MG63 (cell line): Measurements from ENCODE around the gene MAGOH. TPM values are rescaled to one million over a fixed set of nuclear protein-coding genes. Genes with fewer than 3 reads are reported as not detected.
A peak's percentile ranks its signal among the peaks of the same experiment; 100 is the strongest.
"Not testable (repeated sequence)": the region's sequence is repeated elsewhere in the genome, so short reads cannot be mapped to it uniquely, and the experiment has no call there.

Experiments used
- DNase-seq: peaks from one replicate; pipeline ENCODE4 v3.0.0-alpha.2; 2020
- H3K27me3 ChIP-seq: fragments of 250-450 bp; sonication (Bioruptor Pico); 2 replicates; pipeline ENCODE4 v1.5.1; 2020; ENCODE audit warnings: mild to moderate bottlenecking, moderate library complexity
- H3K36me3 ChIP-seq: fragments of 250-450 bp; sonication (Bioruptor Pico); 2 replicates; pipeline ENCODE4 v1.5.1; 2020; ENCODE audit warnings: mild to moderate bottlenecking, moderate library complexity
- H3K4me3 ChIP-seq: fragments of 250-450 bp; sonication (Bioruptor Pico); 2 replicates; pipeline ENCODE4 v1.5.1; 2020; ENCODE audit warnings: mild to moderate bottlenecking, moderate library complexity
- H3K9me3 ChIP-seq: fragments of 250-450 bp; sonication (Bioruptor Pico); 2 replicates; pipeline ENCODE4 v1.5.1; 2020; ENCODE audit warnings: mild to moderate bottlenecking, moderate library complexity
- total RNA-seq: library from RNA; depleted of rRNA; stranded (reverse); fragments of >200 nt; shearing (Covaris generic); gene quantifications from 2 replicates; pipeline ENCODE4 v1.2.3, GENCODE V29; 2014; ENCODE audit warnings: low replicate concordance; rRNA removed

The MAGOH gene
- 32.7 and 50.2 TPM in 2 replicates for total RNA-seq

- DNase-seq: peak; percentile 96
- Histone ChIP-seq H3K4me3 (peak within 1 kb of the TSS; percentile 85), H3K27me3 (no peaks in the 10 kb centered on the region), H3K36me3 (peaks cover 26% of the 10 kb centered on the region), H3K9me3 (no peaks in the 10 kb centered on the region)
Measured at GRCh38 chr1:53238197-53239155, at the start of gene MAGOH. TSS of gene MAGOH (minus strand) at chr1:53238518. CDS start at chr1:53238448, 70 bp downstream.

DNA sequence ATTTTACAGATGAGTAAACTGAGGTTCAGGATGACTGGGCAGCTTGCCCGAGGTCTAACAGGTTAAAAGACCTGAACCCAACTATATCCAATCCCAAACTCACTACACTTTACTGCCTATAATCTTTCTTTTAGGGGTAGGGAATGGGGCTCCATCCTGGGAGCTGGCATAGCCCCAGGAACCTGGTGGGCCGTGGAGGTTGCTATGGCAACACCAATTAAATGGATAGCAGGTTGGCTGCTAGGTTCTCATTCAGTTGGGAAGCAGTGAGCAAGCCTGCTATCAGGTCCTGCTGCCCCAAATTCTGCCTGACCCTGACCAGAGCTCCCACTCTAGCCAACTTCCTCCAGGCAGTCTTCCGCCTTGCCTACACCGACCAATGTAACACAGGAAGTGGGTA lies 48.6 kb upstream of the MAGOH start:
- H3K27me3 ChIP-seq: no peaks in the 10 kb centered on the region

GRCh38 chr1:53285969-53286760 lies 47.8 kb upstream of the MAGOH start:
- no peak for DNase-seq
- Histone ChIP-seq H3K36me3 (peaks cover 49% of the 10 kb centered on the region), H3K4me3 (no peak overlapping the region), H3K27me3 (no peaks in the 10 kb centered on the region), H3K9me3 (no peaks in the 10 kb centered on the region)

More for the DNA sequence above, 48.6 kb upstream of the MAGOH start:
- peaks cover 54% of the 10 kb centered on the region for H3K36me3 ChIP-seq
- no peaks in the 10 kb centered on the region for H3K9me3 ChIP-seq
- DNase-seq: no peak
- no peak overlapping the region for H3K4me3 ChIP-seq

DNA sequence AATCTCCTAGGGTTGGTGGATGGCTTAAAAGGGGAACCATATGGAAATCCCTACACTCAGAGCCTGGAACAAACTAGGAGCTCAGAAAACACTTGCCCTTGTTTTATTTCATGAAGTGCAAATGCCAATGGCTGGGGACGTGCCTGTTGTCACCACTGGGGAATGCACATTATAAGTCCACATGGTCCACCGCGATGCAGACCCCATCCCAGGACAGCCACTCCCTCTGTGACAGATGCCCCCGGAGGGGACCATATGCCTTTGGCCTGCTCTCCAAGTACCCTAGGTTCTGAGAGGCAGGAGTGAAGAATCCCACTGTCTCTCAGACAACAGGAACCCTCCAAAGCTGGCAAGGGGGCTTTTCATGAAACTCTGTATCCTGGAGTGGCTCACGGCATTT lies 47.2 kb upstream of the MAGOH start:
- Histone ChIP-seq H3K27me3 (no peaks in the 10 kb centered on the region), H3K36me3 (peaks cover 49% of the 10 kb centered on the region), H3K9me3 (no peaks in the 10 kb centered on the region), H3K4me3 (no peak overlapping the region)
- DNase-seq: no peak

DNA sequence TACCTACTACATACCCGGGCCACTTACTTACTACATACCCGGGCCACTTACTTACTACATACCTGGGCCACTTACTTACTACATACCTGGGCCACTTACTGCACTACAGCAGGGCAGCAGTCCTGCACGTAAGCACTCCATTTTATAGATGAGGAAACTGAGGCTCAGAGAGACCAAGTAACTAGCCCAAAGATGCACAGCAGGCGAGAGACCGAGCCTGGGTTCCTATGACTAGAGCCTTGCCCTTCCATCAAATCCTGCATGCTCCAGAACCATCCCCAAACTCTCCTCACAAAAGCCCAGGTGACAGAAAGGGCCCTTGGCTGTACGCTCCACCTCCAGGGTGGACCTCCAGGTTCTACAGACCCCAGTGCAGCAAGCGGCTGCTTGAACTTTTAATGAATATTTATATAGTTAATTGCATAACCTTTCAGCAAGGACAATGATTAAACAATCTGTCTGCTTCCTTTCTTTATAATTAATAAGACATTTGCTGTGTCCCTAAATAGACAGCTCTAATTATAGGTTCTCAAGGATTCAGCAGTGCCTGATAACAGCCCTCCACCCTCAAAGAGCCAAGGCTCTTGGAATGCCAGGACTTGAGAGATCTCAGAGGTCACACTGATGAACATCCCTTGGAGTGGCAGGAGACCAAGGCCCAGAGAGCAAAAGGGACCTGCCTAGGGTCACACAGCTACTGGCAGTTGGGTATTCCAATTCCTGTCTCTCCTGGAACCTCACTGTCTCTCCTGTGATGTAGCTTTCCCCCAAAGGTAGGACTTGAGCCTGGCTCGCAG lies 46.1 kb upstream of the MAGOH start:
- H3K36me3 ChIP-seq: peaks cover 54% of the 10 kb centered on the region
- H3K4me3 ChIP-seq: no peak overlapping the region
- no peaks in the 10 kb centered on the region for H3K9me3 ChIP-seq
- no peaks in the 10 kb centered on the region for H3K27me3 ChIP-seq
- no peak for DNase-seq

- not testable (repeated sequence) for DNase-seq, H3K9me3 ChIP-seq, H3K27me3 ChIP-seq, H3K4me3 ChIP-seq
- H3K36me3 ChIP-seq: peaks cover 48% of the 10 kb centered on the region
Measured at GRCh38 chr1:53283156-53283555, 44.8 kb upstream of the MAGOH start.

DNA sequence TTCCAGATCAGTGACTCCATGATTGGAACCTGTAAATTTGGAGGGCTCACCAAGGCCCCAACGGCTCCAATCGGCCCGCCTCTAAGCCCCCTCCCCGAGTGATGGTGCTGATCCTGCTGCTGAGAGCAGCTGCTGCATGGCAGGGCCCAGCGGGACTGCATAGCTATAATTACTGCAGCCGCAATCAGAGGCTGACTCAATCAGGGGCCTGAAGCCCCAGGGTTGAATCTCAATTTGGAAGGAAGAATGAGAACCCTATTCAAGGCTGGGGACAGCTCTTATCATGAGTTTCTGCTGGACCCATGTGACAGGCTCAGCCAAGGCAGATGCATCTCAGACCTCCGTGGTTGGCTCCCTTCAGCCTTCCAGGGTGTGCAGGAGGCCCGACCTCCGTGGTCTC lies 42.8 kb upstream of the MAGOH start:
- Histone ChIP-seq H3K27me3 (no peaks in the 10 kb centered on the region), H3K9me3 (no peaks in the 10 kb centered on the region)
- DNase-seq: no peak

DNA sequence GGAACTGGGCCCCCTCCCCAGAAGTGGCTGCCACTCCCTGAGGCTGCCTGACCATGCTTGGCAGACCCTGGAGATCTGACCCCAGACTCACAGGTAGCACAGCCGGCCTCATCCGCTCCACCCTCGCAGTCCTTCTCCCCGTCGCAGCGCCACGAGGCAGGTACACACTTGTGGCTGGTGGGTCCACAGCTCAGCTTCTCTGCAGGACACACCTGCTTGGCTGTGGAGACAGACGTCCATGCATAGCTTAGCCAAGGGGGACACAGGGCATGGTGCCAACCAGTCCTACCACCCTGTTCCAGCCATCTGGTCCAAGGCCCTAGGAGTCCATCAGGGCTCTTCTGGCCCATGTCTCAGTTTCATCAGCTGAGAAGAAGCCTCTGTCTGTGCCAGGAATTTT lies 42.2 kb upstream of the MAGOH start:
- H3K9me3 ChIP-seq: no peaks in the 10 kb centered on the region
- H3K36me3 ChIP-seq: peaks cover 40% of the 10 kb centered on the region
- no peaks in the 10 kb centered on the region for H3K27me3 ChIP-seq
- no peak overlapping the region for H3K4me3 ChIP-seq
- DNase-seq: no peak

More for the DNA sequence above, 42.8 kb upstream of the MAGOH start:
- Histone ChIP-seq H3K36me3 (peaks cover 47% of the 10 kb centered on the region), H3K4me3 (no peak overlapping the region)

DNA sequence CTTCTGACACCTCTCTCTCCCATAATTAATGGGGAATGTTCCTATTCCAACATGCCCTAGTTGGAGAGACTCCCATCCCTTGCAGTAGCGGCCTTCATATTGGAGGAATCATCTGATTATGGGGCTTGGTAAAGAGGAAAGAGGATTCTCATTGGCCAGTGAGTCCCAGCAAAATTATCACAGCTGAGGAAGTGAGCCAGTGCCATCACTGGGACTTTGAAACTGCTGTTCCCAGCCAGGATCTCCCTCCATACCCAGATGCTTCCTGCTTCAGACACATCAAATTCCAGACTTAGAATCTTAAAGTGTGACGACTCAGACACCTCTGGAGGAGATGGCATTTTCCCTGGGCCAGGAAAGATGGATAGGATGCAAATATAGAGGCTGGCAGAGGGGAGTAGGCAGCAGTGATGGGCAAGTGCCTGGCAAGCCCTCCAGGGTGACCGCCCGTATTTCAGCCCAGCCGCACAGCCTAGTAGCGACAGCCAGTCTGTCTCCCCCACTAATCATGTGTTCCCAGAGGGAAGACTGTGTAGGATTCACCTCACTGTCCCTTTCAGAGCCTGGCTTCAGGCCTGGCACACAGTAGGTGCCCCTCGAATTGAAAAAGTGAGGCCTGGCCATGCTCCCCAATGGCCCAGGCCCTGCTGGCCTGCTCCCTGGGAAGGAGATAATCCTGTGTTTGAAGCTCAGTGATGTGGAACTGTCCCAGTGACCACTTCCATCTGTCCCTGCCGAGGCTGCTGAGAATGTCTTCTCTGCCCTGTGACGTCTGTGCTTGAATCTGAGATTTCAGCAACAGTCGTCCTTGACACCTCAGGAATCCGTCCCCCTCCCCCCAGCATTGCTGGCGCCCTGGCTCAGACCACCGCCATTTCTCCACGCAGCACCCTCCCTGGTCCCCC lies 41.2 kb upstream of the MAGOH start:
- Histone ChIP-seq H3K27me3 (no peaks in the 10 kb centered on the region), H3K36me3 (peaks cover 39% of the 10 kb centered on the region), H3K4me3 (no peak overlapping the region), H3K9me3 (no peaks in the 10 kb centered on the region)
- no peak for DNase-seq

GRCh38 chr1:53278298-53278725 lies 40.0 kb upstream of the MAGOH start:
- peak; percentile 43 for DNase-seq
- Histone ChIP-seq H3K27me3 (no peaks in the 10 kb centered on the region), H3K36me3 (peaks cover 44% of the 10 kb centered on the region), H3K4me3 (no peak overlapping the region), H3K9me3 (no peaks in the 10 kb centered on the region)

DNA sequence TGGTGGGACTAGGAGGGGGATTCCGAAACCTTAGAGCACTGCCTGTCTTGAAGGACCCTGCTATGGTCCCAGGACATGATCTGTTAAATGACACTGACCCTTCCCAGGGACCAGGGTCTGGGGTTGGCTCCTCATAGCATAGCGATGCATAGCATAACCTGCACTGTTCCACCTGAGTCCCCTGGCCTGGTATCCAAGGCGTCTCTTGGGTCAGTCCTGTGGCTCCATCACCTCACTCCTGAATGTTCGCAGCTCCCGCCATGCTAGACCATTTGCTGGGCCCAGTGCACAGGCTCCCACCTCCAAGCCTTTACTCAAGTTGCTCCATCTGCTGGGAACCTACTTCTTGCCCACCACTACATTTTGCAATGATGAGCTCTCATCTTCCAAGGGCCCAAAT lies 39.0 kb upstream of the MAGOH start:
- no peaks in the 10 kb centered on the region for H3K27me3 ChIP-seq
- peaks cover 42% of the 10 kb centered on the region for H3K36me3 ChIP-seq
- H3K4me3 ChIP-seq: no peak overlapping the region
- no peaks in the 10 kb centered on the region for H3K9me3 ChIP-seq
- no peak for DNase-seq

DNA sequence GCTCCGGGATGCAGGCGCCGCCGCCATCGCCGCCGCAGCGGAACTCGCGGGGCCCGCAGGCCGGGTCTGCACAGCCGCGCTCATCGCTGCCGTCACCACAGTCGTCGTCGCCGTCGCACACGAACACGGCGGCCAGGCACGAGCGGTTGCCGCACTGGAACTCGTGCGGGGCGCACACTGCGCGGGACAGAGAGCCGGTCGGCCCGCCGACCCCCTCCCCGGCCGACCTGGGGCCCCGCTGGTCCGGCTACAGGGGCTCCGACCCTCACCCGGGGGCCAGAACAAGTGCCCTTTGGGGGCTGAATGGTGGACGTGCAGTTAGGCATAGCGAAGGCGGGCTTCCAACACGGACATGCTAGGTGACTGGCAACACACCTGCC lies 38.6 kb upstream of the MAGOH start:
- Histone ChIP-seq H3K9me3 (no peaks in the 10 kb centered on the region), H3K36me3 (peaks cover 43% of the 10 kb centered on the region), H3K27me3 (no peaks in the 10 kb centered on the region), H3K4me3 (no peak overlapping the region)
- DNase-seq: no peak

DNA sequence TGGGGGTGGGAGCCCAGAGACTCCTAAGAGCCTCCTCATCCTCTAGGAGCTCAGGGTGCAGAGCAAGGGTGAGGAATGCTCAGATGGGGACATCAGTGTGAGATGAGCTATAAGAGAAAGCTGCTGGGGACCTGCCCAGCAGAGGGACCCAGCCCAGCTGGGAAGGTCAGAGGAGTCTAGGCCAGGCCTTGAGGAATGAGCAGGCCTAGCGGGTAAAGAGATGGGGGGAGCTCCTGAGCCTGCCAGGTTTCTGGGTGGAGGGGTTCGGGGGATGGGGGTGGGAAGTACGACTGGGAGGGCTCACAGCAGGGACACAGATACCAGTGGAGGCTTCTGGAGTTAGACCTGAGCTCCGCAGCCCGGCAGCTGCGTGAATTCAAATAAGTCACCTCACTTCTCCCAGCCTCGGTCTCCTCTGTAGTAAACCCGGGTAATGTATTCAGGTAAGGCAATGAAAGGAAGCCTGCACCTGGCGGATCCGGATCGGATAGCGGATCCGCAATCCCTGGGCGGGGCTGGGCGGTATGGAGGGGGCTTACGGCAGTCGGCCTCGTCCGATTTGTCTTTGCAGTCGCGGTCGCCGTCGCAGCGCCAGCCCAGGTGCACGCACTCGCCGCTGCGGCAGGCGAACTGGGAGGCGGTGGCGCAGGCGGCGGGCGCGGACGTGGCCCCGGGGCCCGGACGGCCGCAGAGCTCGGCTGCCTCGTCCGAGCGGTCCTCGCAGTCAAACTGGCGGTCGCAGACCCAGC lies 38.0 kb upstream of the MAGOH start:
- peaks cover 42% of the 10 kb centered on the region for H3K36me3 ChIP-seq
- no peak overlapping the region for H3K4me3 ChIP-seq
- no peak for DNase-seq
- H3K9me3 ChIP-seq: no peaks in the 10 kb centered on the region
- H3K27me3 ChIP-seq: no peaks in the 10 kb centered on the region

GRCh38 chr1:53275566-53275965 lies 37.2 kb upstream of the MAGOH start:
- DNase-seq: no peak
- H3K9me3 ChIP-seq: no peaks in the 10 kb centered on the region
- H3K27me3 ChIP-seq: no peaks in the 10 kb centered on the region
- H3K36me3 ChIP-seq: peaks cover 46% of the 10 kb centered on the region
- H3K4me3 ChIP-seq: no peak overlapping the region

DNA sequence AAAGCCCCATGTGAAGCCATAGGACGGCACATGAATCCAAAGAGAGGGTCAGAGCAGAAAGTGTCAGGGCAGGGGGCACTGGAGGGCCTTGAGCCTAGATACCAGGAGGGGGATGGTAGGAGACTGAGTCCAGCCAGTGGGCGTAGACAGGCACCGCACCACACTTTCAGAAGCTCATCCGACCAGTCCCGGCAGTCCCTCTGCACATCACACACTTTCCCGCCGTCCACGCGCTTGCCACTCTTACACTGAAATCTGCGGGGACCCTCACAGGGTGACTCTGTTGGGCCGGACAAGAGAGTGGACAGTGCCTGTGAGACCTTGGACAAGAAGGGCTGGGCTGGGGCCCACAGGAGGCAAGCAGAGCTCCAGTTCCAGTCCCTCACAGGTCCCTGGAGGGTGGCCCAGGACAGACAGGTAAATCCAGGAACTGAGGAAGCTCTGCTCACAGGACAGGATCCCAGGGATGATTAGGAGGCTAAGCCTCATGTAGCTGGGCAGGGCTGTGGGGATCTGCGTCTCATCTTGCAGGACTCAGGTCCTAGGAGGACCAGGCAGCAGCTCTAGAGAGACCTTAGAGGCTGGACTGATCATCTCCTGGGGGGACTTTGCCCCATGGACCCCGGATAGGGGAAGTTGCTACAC lies 36.3 kb upstream of the MAGOH start:
- Histone ChIP-seq H3K36me3 (peaks cover 44% of the 10 kb centered on the region), H3K4me3 (no peak overlapping the region)
- DNase-seq: no peak

More for the DNA sequence above, 36.3 kb upstream of the MAGOH start:
- Histone ChIP-seq H3K9me3 (no peaks in the 10 kb centered on the region), H3K27me3 (no peaks in the 10 kb centered on the region)
